Neural progenitor cell (in vitro differentiated cells): ENCODE measurements around the gene PPP1R15B. TPM values are rescaled to one million over a fixed set of nuclear protein-coding genes. Genes with fewer than 3 reads are reported as not detected.

Experiments
- DNase-seq: peaks from one replicate; pipeline ENCODE4 v3.0.0-alpha.2; 2016; ENCODE audit warnings: low spot score
- H2AFZ ChIP-seq: fragments of 200-600 bp; sonication (generic); replicated peaks from 2 replicates; pipeline ENCODE4 v1.6.1; 2016; ENCODE audit warnings: antibody characterized with exemption
- H3F3A ChIP-seq: fragments of 200-600 bp; sonication (generic); 2 replicates; pipeline ENCODE4 v1.6.1; 2016; ENCODE audit warnings: antibody characterized with exemption, low read depth
- H3K27ac ChIP-seq: fragments of 200-600 bp; sonication (generic); 2 replicates; pipeline ENCODE4 v1.5.1; 2016; ENCODE audit warnings: mild to moderate bottlenecking
- H3K27me3 ChIP-seq: fragments of 200-600 bp; sonication (generic); 2 replicates; pipeline ENCODE4 v1.6.1; 2016; ENCODE audit warnings: mild to moderate bottlenecking, moderate library complexity
- H3K36me3 ChIP-seq: fragments of 200-600 bp; sonication (generic); 2 replicates; pipeline ENCODE4 v1.5.1; 2016
- H3K4me1 ChIP-seq: fragments of 200-600 bp; sonication (generic); 2 replicates; pipeline ENCODE4 v1.6.1; 2016; ENCODE audit warnings: mixed run types
- H3K4me2 ChIP-seq: fragments of 200-600 bp; sonication (generic); 2 replicates; pipeline ENCODE4 v1.6.1; 2016
- H3K4me3 ChIP-seq: fragments of 200-600 bp; sonication (generic); 2 replicates; pipeline ENCODE4 v1.5.1; 2016
- H3K79me2 ChIP-seq: fragments of 200-600 bp; sonication (generic); 2 replicates; pipeline ENCODE4 v1.6.1; 2016; ENCODE audit warnings: low read depth
- H3K9ac ChIP-seq: fragments of 200-600 bp; sonication (generic); 2 replicates; pipeline ENCODE4 v1.6.1; 2016
- H3K9me3 ChIP-seq: fragments of 200-600 bp; sonication (generic); 2 replicates; pipeline ENCODE4 v1.5.1; 2016; ENCODE audit warnings: low read depth
- H4K20me1 ChIP-seq: fragments of 200-600 bp; sonication (generic); 2 replicates; pipeline ENCODE4 v1.6.1; 2016; ENCODE audit warnings: low read depth
- H3K27ac Mint-ChIP-seq: 3 replicates; pipeline ENCODE4 v1.8.0; 2021; ENCODE audit warnings: mixed read lengths
- H3K27me3 Mint-ChIP-seq: 2 replicates; pipeline ENCODE4 v1.8.0; 2022; ENCODE audit warnings: low read depth, mild to moderate bottlenecking, inconsistent platforms, moderate library complexity, mixed read lengths; ENCODE audit not compliant: insufficient read depth
- H3K36me3 Mint-ChIP-seq: 3 replicates; pipeline ENCODE4 v1.8.0; 2021; ENCODE audit warnings: mixed read lengths
- H3K4me1 Mint-ChIP-seq: 3 replicates; pipeline ENCODE4 v1.8.0; 2021; ENCODE audit warnings: mixed read lengths
- H3K4me3 Mint-ChIP-seq: 3 replicates; pipeline ENCODE4 v1.8.0; 2021; ENCODE audit warnings: mild to moderate bottlenecking, moderate library complexity, mixed read lengths
- H3K9me3 Mint-ChIP-seq: 3 replicates; pipeline ENCODE4 v1.8.0; 2020; ENCODE audit warnings: mixed read lengths
- CTCF ChIP-seq: fragments of 200-600 bp; sonication (generic); IDR thresholded peaks from 2 replicates; pipeline ENCODE4 v1.5.1; 2017; ENCODE audit warnings: antibody characterized with exemption, mild to moderate bottlenecking
- EZH2 ChIP-seq: fragments of 200-600 bp; sonication (generic); IDR thresholded peaks from 2 replicates; pipeline ENCODE4 v1.6.1; 2017; ENCODE audit warnings: antibody characterized with exemption, mild to moderate bottlenecking, moderate library complexity
- EZH2phosphoT487 ChIP-seq: fragments of 200-600 bp; sonication (generic); IDR thresholded peaks from 2 replicates; pipeline ENCODE4 v1.6.1; 2017; ENCODE audit warnings: antibody characterized with exemption
- total RNA-seq: library from RNA; depleted of rRNA; stranded (reverse); fragments of >200 nt; gene quantifications from 2 replicates; pipeline ENCODE4 v1.2.3, GENCODE V29; 2015; ENCODE audit warnings: low replicate concordance

PPP1R15B gene
- total RNA-seq, 1 donor from 2014 or later, result 32.7 TPM

GRCh38 chr1:204420039-204421004 lies 8.7 kb upstream of the PPP1R15B start:
- peak; percentile 25 for DNase-seq
- Histone ChIP-seq H3K9ac (no peak overlapping the region), H3K4me3 (no peak overlapping the region), H3F3A (peaks cover 10% of the 10 kb centered on the region), H4K20me1 (no peaks in the 10 kb centered on the region), H2AFZ (no peak overlapping the region), H3K27ac (peak overlapping the region; percentile 47), H3K79me2 (no peaks in the 10 kb centered on the region), H3K4me1 (peaks cover 9% of the 10 kb centered on the region), H3K9me3 (no peaks in the 10 kb centered on the region), H3K27me3 (no peaks in the 10 kb centered on the region), H3K4me2 (peak overlapping the region; percentile 30), H3K36me3 (peaks cover 3% of the 10 kb centered on the region)
- TF ChIP-seq EZH2phosphoT487, result no peak
- no peak for TF ChIP-seq EZH2
- no peak for TF ChIP-seq CTCF
- Mint-ChIP-seq H3K27ac (peak overlapping the region; percentile 87), H3K27me3 (peaks cover 2% of the 10 kb centered on the region), H3K4me1 (peaks cover 41% of the 10 kb centered on the region), H3K36me3 (peaks cover 24% of the 10 kb centered on the region), H3K9me3 (no peaks in the 10 kb centered on the region), H3K4me3 (peak overlapping the region; percentile 1)

- H3K36me3 Mint-ChIP-seq, result peaks cover 18% of the 10 kb centered on the region
- no peak overlapping the region for H3K4me3 ChIP-seq
- H3K9ac ChIP-seq, result no peak overlapping the region
Measured at GRCh38 chr1:204419064-204419403, 7.4 kb upstream of the PPP1R15B start.

GRCh38 chr1:204418174-204419063 lies 6.8 kb upstream of the PPP1R15B start:
- Histone ChIP-seq H3K4me1 (peaks cover 9% of the 10 kb centered on the region), H3K9me3 (no peaks in the 10 kb centered on the region), H3K4me2 (no peak overlapping the region), H3K27me3 (no peaks in the 10 kb centered on the region), H3K27ac (no peak overlapping the region), H3F3A (peaks cover 17% of the 10 kb centered on the region), H3K9ac (no peak overlapping the region), H3K79me2 (no peaks in the 10 kb centered on the region), H4K20me1 (no peaks in the 10 kb centered on the region), H2AFZ (no peak overlapping the region), H3K4me3 (no peak overlapping the region), H3K36me3 (peaks cover 3% of the 10 kb centered on the region)
- Mint-ChIP-seq H3K36me3 (peaks cover 14% of the 10 kb centered on the region), H3K27me3 (peaks cover 2% of the 10 kb centered on the region), H3K4me3 (no peak overlapping the region), H3K9me3 (no peaks in the 10 kb centered on the region), H3K27ac (peak overlapping the region; percentile 88), H3K4me1 (peaks cover 41% of the 10 kb centered on the region)
- DNase-seq, result no peak
- TF ChIP-seq EZH2phosphoT487 (no peak), CTCF (no peak), EZH2 (no peak)

More at GRCh38 chr1:204419064-204419403, 7.4 kb upstream of the PPP1R15B start:
- Mint-ChIP-seq H3K9me3 (no peaks in the 10 kb centered on the region), H3K4me3 (no peak overlapping the region), H3K27me3 (peaks cover 2% of the 10 kb centered on the region), H3K4me1 (peaks cover 41% of the 10 kb centered on the region), H3K27ac (peak overlapping the region; percentile 64)
- Histone ChIP-seq H3K27me3 (no peaks in the 10 kb centered on the region), H3K4me2 (no peak overlapping the region), H4K20me1 (no peaks in the 10 kb centered on the region), H3K79me2 (no peaks in the 10 kb centered on the region), H3K27ac (no peak overlapping the region), H3F3A (peaks cover 16% of the 10 kb centered on the region), H3K9me3 (no peaks in the 10 kb centered on the region), H3K36me3 (peaks cover 3% of the 10 kb centered on the region), H2AFZ (no peak overlapping the region), H3K4me1 (peaks cover 9% of the 10 kb centered on the region)
- TF ChIP-seq EZH2, result no peak
- no peak for TF ChIP-seq CTCF
- no peak for DNase-seq
